ENCODE measurements around the gene CPSF4.

- TF ChIP-seq, protein P1, sequence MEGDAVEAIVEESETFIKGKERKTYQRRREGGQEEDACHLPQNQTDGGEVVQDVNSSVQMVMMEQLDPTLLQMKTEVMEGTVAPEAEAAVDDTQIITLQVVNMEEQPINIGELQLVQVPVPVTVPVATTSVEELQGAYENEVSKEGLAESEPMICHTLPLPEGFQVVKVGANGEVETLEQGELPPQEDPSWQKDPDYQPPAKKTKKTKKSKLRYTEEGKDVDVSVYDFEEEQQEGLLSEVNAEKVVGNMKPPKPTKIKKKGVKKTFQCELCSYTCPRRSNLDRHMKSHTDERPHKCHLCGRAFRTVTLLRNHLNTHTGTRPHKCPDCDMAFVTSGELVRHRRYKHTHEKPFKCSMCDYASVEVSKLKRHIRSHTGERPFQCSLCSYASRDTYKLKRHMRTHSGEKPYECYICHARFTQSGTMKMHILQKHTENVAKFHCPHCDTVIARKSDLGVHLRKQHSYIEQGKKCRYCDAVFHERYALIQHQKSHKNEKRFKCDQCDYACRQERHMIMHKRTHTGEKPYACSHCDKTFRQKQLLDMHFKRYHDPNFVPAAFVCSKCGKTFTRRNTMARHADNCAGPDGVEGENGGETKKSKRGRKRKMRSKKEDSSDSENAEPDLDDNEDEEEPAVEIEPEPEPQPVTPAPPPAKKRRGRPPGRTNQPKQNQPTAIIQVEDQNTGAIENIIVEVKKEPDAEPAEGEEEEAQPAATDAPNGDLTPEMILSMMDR (IDR thresholded peaks at IDR 0.05 in 4 of 5, conservative IDR thresholded peaks at IDR 0.05 in 1 of 5): no peak
- TF ChIP-seq POLR2A (IDR thresholded peaks at IDR 0.05): no peak
These were observed 16.6 kb upstream of the CPSF4 start for GRCh38 chr7:99422186-99422585.

All from gastrocnemius medialis (tissue), 4 donors.